NT2/D1 (cell line): ENCODE data around the gene TMEM258.
A peak's percentile ranks its signal among the peaks of the same experiment; 100 is the strongest.

ENCODE experiments used
- DNase-seq: peaks from one replicate; pipeline ENCODE4 v3.0.0-alpha.2; 2011; ENCODE audit warnings: low read depth, low spot score
- H3K27me3 ChIP-seq: 2 replicates; pipeline ENCODE4 v1.6.0; 2011; ENCODE audit warnings: mild to moderate bottlenecking; ENCODE audit not compliant: insufficient read length, insufficient read depth
- H3K36me3 ChIP-seq: 2 replicates; pipeline ENCODE4 v1.6.1; 2011; ENCODE audit warnings: mild to moderate bottlenecking, low read length, mixed read lengths; ENCODE audit not compliant: insufficient read depth, insufficient read length
- H3K4me1 ChIP-seq: 2 replicates; pipeline ENCODE4 v1.5.1; 2011; ENCODE audit not compliant: insufficient read depth, insufficient read length
- H3K4me3 ChIP-seq: 2 replicates; pipeline ENCODE4 v1.5.1; 2011; ENCODE audit warnings: low read depth; ENCODE audit not compliant: insufficient read length
- H3K9ac ChIP-seq: 2 replicates; pipeline ENCODE4 v1.6.0; 2011; ENCODE audit warnings: low read depth; ENCODE audit not compliant: insufficient read length
- H3K9me3 ChIP-seq: 2 replicates; pipeline ENCODE4 v1.5.1; 2011; ENCODE audit warnings: mild to moderate bottlenecking, low read length; ENCODE audit not compliant: insufficient read depth
- SUZ12 ChIP-seq: IDR thresholded peaks from 2 replicates; pipeline ENCODE4 v1.6.1; 2011; ENCODE audit not compliant: insufficient read length, insufficient read depth; ENCODE audit errors: extremely low read depth
- YY1 ChIP-seq: IDR thresholded peaks from 2 replicates; pipeline ENCODE4 v1.6.1; 2011; ENCODE audit not compliant: insufficient read length, insufficient read depth
- ZNF274 ChIP-seq: IDR thresholded peaks from 2 replicates; pipeline ENCODE4 v1.6.1; 2011; ENCODE audit warnings: mild to moderate bottlenecking, low read depth, low read length

TMEM258 gene

DNA sequence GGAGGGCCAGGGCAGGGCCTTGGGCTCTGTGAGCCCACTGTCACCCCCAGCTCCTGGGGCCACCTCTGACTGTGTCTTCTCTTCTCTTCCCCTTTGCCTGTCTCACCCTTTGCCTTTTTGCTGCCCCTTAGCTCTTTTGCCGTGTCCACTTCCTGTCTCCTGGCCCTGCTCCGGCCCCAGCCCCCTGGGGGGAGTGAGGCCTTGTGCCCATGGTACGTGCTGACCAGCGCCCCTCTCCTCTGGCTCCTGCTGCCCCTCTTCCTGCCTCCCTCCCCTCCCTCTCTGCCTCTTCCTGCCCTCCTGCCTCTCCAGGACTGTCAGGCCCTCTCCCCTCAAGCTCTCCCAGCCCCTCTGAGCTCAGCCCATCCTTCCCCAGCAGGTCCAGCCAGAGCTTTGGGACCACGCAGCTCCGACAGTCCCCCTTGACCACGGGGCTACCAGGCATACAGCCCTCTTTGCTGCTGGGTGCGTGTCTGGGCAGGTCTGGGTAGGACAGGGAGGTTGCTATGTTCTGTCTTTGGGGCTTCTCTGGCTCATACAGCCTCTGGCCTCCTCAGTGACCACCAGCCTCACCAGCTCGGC is 11.7 kb downstream of the TMEM258 start:
- no peak overlapping the region for H3K4me3 ChIP-seq
- TF ChIP-seq ZNF274 = no peak
- no peak for TF ChIP-seq SUZ12
- no peak for TF ChIP-seq YY1
- no peaks in the 10 kb centered on the region for H3K9me3 ChIP-seq
- no peak for DNase-seq
- H3K9ac ChIP-seq = no peak overlapping the region
- H3K4me1 ChIP-seq = peaks cover 41% of the 10 kb centered on the region
- H3K36me3 ChIP-seq = peaks cover 94% of the 10 kb centered on the region
- no peaks in the 10 kb centered on the region for H3K27me3 ChIP-seq

- no peak for DNase-seq
- H3K4me1 ChIP-seq = peaks cover 41% of the 10 kb centered on the region
- no peak overlapping the region for H3K4me3 ChIP-seq
- TF ChIP-seq YY1 = no peak
- no peaks in the 10 kb centered on the region for H3K27me3 ChIP-seq
- no peak overlapping the region for H3K9ac ChIP-seq
- H3K9me3 ChIP-seq = no peaks in the 10 kb centered on the region
- H3K36me3 ChIP-seq = peaks cover 86% of the 10 kb centered on the region
Measured at GRCh38 chr11:61779666-61780525, 12.5 kb downstream of the TMEM258 start.

DNA sequence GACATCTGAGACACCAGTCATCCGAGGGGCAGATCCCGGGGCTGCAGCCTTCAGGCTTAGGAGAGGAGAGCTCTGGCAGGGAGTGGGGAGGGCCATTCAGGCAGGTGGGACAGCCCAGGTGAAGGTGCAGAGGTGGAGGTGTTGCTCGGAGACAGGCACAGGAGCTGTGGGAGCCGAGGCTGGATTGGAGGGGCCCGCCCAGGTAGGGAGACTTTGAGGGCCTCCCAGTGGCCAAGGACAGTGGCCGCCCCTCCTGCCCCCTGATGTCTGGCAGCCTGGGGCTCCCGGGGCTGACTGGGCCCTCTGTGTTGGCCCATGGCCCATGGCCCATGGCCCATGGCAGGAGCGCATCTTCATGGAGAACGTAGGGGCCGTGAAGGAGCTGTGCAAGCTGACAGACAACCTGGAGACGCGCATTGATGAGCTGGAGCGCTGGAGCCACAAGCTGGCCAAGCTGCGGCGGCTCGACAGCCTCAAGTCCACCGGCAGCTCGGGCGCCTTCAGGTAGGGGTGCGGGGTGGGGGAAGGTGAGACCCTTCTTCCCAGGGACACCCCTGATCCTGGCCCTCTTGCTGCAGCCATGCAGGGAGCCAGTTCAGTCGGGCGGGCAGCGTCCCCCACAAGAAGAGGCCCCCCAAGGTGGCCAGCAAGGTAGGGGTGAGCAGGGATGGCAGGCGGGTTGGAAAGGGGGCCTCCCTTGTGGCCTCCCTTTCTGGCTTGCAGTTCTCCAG is 13.3 kb downstream of the TMEM258 start:
- Histone ChIP-seq H3K4me3 (no peak overlapping the region), H3K9me3 (no peaks in the 10 kb centered on the region), H3K27me3 (no peaks in the 10 kb centered on the region), H3K4me1 (peaks cover 35% of the 10 kb centered on the region), H3K36me3 (peaks cover 84% of the 10 kb centered on the region), H3K9ac (peak overlapping the region; percentile 16)
- TF ChIP-seq YY1 (no peak), SUZ12 (no peak), ZNF274 (no peak)
- no peak for DNase-seq

GRCh38 chr11:61778357-61778886 is 14.0 kb downstream of the TMEM258 start:
- Histone ChIP-seq H3K9ac (peak overlapping the region; percentile 16), H3K36me3 (peaks cover 85% of the 10 kb centered on the region), H3K4me1 (peaks cover 37% of the 10 kb centered on the region), H3K4me3 (no peak overlapping the region), H3K9me3 (no peaks in the 10 kb centered on the region), H3K27me3 (no peaks in the 10 kb centered on the region)
- no peak for DNase-seq
- no peak for TF ChIP-seq ZNF274
- TF ChIP-seq SUZ12 = no peak
- TF ChIP-seq YY1 = no peak

DNA sequence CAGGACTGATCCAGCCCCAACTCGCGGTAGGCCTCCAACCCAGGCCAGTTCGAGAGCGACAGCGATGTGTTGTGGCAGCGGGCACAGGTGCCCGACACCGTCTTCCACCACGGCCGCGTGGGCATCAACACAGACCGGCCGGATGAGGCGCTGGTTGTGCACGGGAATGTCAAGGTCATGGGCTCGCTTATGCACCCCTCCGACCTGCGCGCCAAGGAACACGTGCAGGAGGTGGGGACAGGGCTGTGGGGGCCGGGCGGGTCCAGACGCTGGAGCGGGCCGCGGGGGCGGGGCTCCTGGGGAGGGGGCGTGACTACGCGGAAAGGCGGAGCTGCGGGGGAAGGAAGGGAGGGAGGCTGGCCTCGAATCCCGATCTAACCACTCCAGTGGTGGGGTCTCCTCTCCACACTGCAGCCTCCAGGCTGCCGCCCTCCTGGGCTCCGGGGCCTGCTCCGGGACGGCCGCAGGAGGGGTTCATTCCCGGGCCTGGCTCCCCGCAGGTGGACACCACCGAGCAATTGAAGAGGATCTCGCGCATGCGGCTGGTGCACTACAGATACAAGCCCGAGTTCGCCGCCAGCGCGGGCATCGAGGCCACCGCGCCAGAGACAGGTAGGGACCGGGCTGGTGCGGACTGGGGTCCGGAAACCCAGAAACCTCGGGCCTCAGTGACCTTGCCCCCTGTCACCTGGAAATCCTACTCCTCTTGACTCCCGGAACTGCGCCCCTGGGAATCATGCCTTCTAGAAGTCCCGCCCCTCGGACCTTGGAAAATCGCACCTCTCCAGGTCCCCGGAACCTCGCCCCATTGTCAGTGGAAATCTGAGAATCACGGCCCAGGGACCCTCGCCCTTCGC is 14.9 kb downstream of the TMEM258 start:
- TF ChIP-seq ZNF274 (no peak), YY1 (no peak), SUZ12 (no peak)
- H3K9ac ChIP-seq = peak overlapping the region; percentile 72
- no peaks in the 10 kb centered on the region for H3K27me3 ChIP-seq
- H3K36me3 ChIP-seq = peaks cover 85% of the 10 kb centered on the region
- DNase-seq = no peak
- H3K4me3 ChIP-seq = no peak overlapping the region
- H3K9me3 ChIP-seq = no peaks in the 10 kb centered on the region
- H3K4me1 ChIP-seq = peaks cover 39% of the 10 kb centered on the region

GRCh38 chr11:61776561-61777075 is 15.8 kb downstream of the TMEM258 start:
- Histone ChIP-seq H3K9ac (peak overlapping the region; percentile 72), H3K27me3 (no peaks in the 10 kb centered on the region), H3K4me3 (no peak overlapping the region), H3K4me1 (peaks cover 45% of the 10 kb centered on the region), H3K36me3 (peaks cover 84% of the 10 kb centered on the region), H3K9me3 (no peaks in the 10 kb centered on the region)
- TF ChIP-seq YY1 (no peak), ZNF274 (no peak), SUZ12 (no peak)
- DNase-seq = no peak
